Measurements from ENCODE around the gene ATP6V0D1. TPM values are rescaled to one million over a fixed set of nuclear protein-coding genes. Genes with fewer than 3 reads are reported as not detected.
"Not testable (repeated sequence)": the region's sequence is repeated elsewhere in the genome, so short reads cannot be mapped to it uniquely, and the experiment has no call there.

ATP6V0D1 gene
- polyA plus RNA-seq, 1 donor from 2014 or later: 188 TPM

GRCh38 chr16:67415421-67415820 lies 65.5 kb downstream of the ATP6V0D1 start:
- H3K9ac ChIP-seq (ENCODE audit: low read length): peak overlapping the region; percentile 59
- H3K27ac ChIP-seq (ENCODE audit: low read length): not testable (repeated sequence)

DNA sequence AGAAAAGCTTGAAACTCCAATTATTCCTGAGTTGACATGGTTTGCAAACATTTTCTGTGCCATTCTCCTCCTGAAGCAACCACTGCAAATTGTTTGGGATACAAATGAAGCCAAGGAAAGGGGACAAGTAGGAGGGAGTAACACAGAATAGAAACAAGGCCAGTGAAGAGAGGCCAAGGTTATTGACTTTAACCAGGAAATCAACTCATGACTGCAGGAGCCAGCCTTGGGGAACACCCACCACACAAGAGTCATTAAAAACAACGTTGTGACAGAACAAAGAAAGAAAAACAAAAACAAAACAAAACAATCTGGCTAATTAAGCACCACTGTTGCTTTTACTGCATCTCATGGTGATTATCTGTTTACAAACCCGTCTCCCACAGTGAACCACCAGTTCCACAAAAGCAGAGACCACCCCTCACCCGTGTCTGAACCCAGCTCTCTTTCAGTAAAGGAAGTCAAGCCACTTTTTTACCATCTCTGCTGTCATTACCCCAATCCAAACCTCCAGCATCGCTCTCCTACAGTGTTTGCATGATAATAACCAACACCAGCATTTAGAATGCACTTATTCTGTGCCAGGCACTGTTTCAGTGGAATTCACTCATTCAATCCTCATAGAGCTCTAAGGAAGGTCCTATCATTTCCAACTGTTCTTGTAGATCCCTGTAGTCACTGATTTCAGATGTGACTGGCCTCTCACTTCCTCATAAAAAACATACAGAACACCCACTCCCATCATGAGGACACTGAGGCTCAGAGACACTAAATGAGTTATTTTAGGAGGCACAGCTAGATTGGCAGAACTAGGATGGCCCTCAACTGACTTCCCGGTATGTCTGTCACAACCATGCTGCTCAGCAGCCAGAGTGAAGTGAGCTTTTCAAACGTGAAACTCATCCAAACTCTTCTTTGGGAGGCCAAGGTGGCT lies 66.7 kb downstream of the ATP6V0D1 start:
- Histone ChIP-seq H3K36me3 (ENCODE audit: insufficient read depth, low read length) (no peaks in the 10 kb centered on the region), H3K27ac (ENCODE audit: low read length) (no peak overlapping the region), H3F3A (ENCODE audit: insufficient read depth, low read length, poor library complexity, severe bottlenecking) (no peaks in the 10 kb centered on the region), H3K9me3 (ENCODE audit: low read length) (no peaks in the 10 kb centered on the region), H2AFZ (ENCODE audit: low read depth, low read length) (no peak overlapping the region), H3K79me2 (replicated peaks; ENCODE audit: insufficient read depth, low read length) (no peaks in the 10 kb centered on the region), H3K9ac (ENCODE audit: low read length) (no peak overlapping the region), H3K9me2 (ENCODE audit: insufficient read depth, low read length) (no peaks in the 10 kb centered on the region), H3K27me3 (ENCODE audit: insufficient read depth, low read depth, low read length) (no peaks in the 10 kb centered on the region), H3K4me2 (ENCODE audit: low read length) (no peak overlapping the region), H3K4me3 (ENCODE audit: low read length) (no peak overlapping the region), H4K20me1 (ENCODE audit: insufficient read depth) (no peaks in the 10 kb centered on the region)
- TF ChIP-seq EZH2 (IDR thresholded peaks at IDR 0.05; ENCODE audit: borderline replicate concordance, insufficient read depth, low read length, poor library complexity, severe bottlenecking): no peak
- no peak for TF ChIP-seq EP300 (conservative IDR thresholded peaks at IDR 0.05; ENCODE audit: poor library complexity, severe bottlenecking)
- no peak for TF ChIP-seq POLR2AphosphoS5 (IDR thresholded peaks at IDR 0.05)
- TF ChIP-seq, protein P1, sequence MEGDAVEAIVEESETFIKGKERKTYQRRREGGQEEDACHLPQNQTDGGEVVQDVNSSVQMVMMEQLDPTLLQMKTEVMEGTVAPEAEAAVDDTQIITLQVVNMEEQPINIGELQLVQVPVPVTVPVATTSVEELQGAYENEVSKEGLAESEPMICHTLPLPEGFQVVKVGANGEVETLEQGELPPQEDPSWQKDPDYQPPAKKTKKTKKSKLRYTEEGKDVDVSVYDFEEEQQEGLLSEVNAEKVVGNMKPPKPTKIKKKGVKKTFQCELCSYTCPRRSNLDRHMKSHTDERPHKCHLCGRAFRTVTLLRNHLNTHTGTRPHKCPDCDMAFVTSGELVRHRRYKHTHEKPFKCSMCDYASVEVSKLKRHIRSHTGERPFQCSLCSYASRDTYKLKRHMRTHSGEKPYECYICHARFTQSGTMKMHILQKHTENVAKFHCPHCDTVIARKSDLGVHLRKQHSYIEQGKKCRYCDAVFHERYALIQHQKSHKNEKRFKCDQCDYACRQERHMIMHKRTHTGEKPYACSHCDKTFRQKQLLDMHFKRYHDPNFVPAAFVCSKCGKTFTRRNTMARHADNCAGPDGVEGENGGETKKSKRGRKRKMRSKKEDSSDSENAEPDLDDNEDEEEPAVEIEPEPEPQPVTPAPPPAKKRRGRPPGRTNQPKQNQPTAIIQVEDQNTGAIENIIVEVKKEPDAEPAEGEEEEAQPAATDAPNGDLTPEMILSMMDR (IDR thresholded peaks at IDR 0.05; ENCODE audit: poor library complexity, severe bottlenecking): no peak
- TF ChIP-seq, protein P2, sequence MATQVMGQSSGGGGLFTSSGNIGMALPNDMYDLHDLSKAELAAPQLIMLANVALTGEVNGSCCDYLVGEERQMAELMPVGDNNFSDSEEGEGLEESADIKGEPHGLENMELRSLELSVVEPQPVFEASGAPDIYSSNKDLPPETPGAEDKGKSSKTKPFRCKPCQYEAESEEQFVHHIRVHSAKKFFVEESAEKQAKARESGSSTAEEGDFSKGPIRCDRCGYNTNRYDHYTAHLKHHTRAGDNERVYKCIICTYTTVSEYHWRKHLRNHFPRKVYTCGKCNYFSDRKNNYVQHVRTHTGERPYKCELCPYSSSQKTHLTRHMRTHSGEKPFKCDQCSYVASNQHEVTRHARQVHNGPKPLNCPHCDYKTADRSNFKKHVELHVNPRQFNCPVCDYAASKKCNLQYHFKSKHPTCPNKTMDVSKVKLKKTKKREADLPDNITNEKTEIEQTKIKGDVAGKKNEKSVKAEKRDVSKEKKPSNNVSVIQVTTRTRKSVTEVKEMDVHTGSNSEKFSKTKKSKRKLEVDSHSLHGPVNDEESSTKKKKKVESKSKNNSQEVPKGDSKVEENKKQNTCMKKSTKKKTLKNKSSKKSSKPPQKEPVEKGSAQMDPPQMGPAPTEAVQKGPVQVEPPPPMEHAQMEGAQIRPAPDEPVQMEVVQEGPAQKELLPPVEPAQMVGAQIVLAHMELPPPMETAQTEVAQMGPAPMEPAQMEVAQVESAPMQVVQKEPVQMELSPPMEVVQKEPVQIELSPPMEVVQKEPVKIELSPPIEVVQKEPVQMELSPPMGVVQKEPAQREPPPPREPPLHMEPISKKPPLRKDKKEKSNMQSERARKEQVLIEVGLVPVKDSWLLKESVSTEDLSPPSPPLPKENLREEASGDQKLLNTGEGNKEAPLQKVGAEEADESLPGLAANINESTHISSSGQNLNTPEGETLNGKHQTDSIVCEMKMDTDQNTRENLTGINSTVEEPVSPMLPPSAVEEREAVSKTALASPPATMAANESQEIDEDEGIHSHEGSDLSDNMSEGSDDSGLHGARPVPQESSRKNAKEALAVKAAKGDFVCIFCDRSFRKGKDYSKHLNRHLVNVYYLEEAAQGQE (IDR thresholded peaks at IDR 0.05; ENCODE audit: borderline replicate concordance): no peak
- no peak for TF ChIP-seq SMC3 (conservative IDR thresholded peaks at IDR 0.05; ENCODE audit: poor library complexity)
- no peak for TF ChIP-seq MXI1 (conservative IDR thresholded peaks at IDR 0.05; ENCODE audit: poor library complexity, severe bottlenecking)
- no peak for TF ChIP-seq TAF1 (IDR thresholded peaks at IDR 0.05; ENCODE audit: low read depth)
- TF ChIP-seq RAD21 (conservative IDR thresholded peaks at IDR 0.05): no peak

More at GRCh38 chr16:67415421-67415820, 65.5 kb downstream of the ATP6V0D1 start:
- not testable (repeated sequence) for H3F3A ChIP-seq (ENCODE audit: insufficient read depth, low read length, poor library complexity, severe bottlenecking); H3K36me3 ChIP-seq (ENCODE audit: insufficient read depth, low read length); H3K79me2 ChIP-seq (replicated peaks; ENCODE audit: insufficient read depth, low read length); H4K20me1 ChIP-seq (ENCODE audit: insufficient read depth); H2AFZ ChIP-seq (ENCODE audit: low read depth, low read length); H3K27me3 ChIP-seq (ENCODE audit: insufficient read depth, low read depth, low read length); H3K4me2 ChIP-seq (ENCODE audit: low read length); H3K9me3 ChIP-seq (ENCODE audit: low read length); H3K9me2 ChIP-seq (ENCODE audit: insufficient read depth, low read length)
- peak overlapping the region; percentile 65 for H3K4me3 ChIP-seq (ENCODE audit: low read length)
